B cell (primary cell): Measurements from ENCODE around the gene COLEC12. TPM values are rescaled to one million over a fixed set of nuclear protein-coding genes. Genes with fewer than 3 reads are reported as not detected.

Source experiments
- ATAC-seq: fragments of 200-7000 bp; cut with Tn5 transposase; one replicate; pipeline ENCODE4 v1.10.0; 2021; ENCODE audit warnings: low read depth, mild to moderate bottlenecking, moderate number of reproducible peaks, moderate library complexity
- CTCF ChIA-PET: fragments of 350-600 bp; sonication (Branson Sonifier 250); formaldehyde crosslinking; loops from one replicate; lab custom pipeline; 2021; ENCODE audit warnings: antibody characterized with exemption, inconsistent platforms; lab: Charles Lee
- POLR2A ChIA-PET: fragments of 350-600 bp; sonication (Branson Sonifier 250); formaldehyde crosslinking; loops from one replicate; lab custom pipeline; 2021; ENCODE audit warnings: antibody characterized with exemption; lab: Charles Lee
- DNase-seq: peaks from one replicate; pipeline ENCODE4 v3.0.0; 2013
- H2AFZ ChIP-seq: 2 replicates; pipeline ENCODE4 v1.6.1; 2012; ENCODE audit warnings: mild to moderate bottlenecking, low read depth, low read length; ENCODE audit not compliant: insufficient read depth, poor library complexity, severe bottlenecking
- H3K27ac ChIP-seq, 2 donors: 1 replicate in 1 of 2; 2 replicates in 1 of 2; pipeline ENCODE4 v1.5.1; 2012 to 2013; ENCODE audit warnings: low read length in 2 of 2, mild to moderate bottlenecking in 2 of 2, moderate library complexity in 1 of 2
- H3K27me3 ChIP-seq, 4 experiments: fragments of 200-600 bp in 1 of 4; sonication (generic) in 1 of 4; replicated peaks in 1 of 4; 1 replicate in 2 of 4; 2 replicates in 2 of 4; pipeline versions ENCODE4 v1.6.1 to v1.7.0; 2013 to 2016; ENCODE audit warnings: low read length in 3 of 4, mild to moderate bottlenecking in 2 of 4, mixed read lengths in 1 of 4, moderate library complexity in 1 of 4; ENCODE audit not compliant: insufficient read depth in 4 of 4, control insufficient read depth in 3 of 4; ENCODE audit errors: control extremely low read depth in 1 of 4
- H3K36me3 ChIP-seq, 2 experiments: replicated peaks in 1 of 2; 1 replicate in 1 of 2; 2 replicates in 1 of 2; pipeline versions ENCODE4 v1.6.1 to v1.7.1; 2013; ENCODE audit warnings: low read length in 1 of 2; ENCODE audit not compliant: insufficient read depth in 2 of 2, control insufficient read depth in 1 of 2; ENCODE audit errors: control extremely low read depth in 1 of 2, extremely low read depth in 1 of 2
- H3K4me1 ChIP-seq, 2 donors: fragments of 200-600 bp in 1 of 2; sonication (generic) in 1 of 2; 1 replicate in 1 of 2; 2 replicates in 1 of 2; pipeline versions ENCODE4 v1.5.1 to v1.6.1; 2013 to 2017; ENCODE audit warnings: low read length in 2 of 2; ENCODE audit not compliant: control insufficient read depth in 2 of 2, insufficient read depth in 2 of 2
- H3K4me2 ChIP-seq: replicated peaks from 2 replicates; pipeline ENCODE3; 2012; ENCODE audit warnings: mild to moderate bottlenecking, low read depth, low read length; ENCODE audit not compliant: poor library complexity, severe bottlenecking
- H3K4me3 ChIP-seq, 5 experiments: fragments of 200-600 bp in 1 of 5; sonication (generic) in 1 of 5; 1 replicate in 3 of 5; 2 replicates in 2 of 5; pipeline versions ENCODE4 v1.5.1 to v1.7.0; 2011 to 2016; ENCODE audit warnings: low read length in 4 of 5, mild to moderate bottlenecking in 4 of 5, low read depth in 2 of 5, control low read depth in 1 of 5, moderate library complexity in 1 of 5; ENCODE audit not compliant: insufficient read depth in 1 of 5; ENCODE audit errors: control extremely low read depth in 1 of 5, extremely low read depth in 1 of 5
- H3K79me2 ChIP-seq: fragments of 200-600 bp; sonication (generic); one replicate; pipeline ENCODE4 v1.6.0; 2016; ENCODE audit warnings: low read length; ENCODE audit not compliant: control insufficient read depth, insufficient read depth
- H3K9ac ChIP-seq: fragments of 200-600 bp; sonication (generic); 2 replicates; pipeline ENCODE4 v1.6.1; 2017; ENCODE audit warnings: mild to moderate bottlenecking, low read length, moderate library complexity
- H3K9me3 ChIP-seq, 3 donors: one replicate each; pipeline versions ENCODE4 v1.6.1 to v1.7.1; 2013; ENCODE audit warnings: low read length in 2 of 3; ENCODE audit not compliant: control insufficient read depth in 2 of 3, insufficient read depth in 1 of 3; ENCODE audit errors: control extremely low read depth in 1 of 3
- H4K20me1 ChIP-seq: 2 replicates; pipeline ENCODE4 v1.6.0; 2012; ENCODE audit warnings: mild to moderate bottlenecking, low read length; ENCODE audit not compliant: insufficient read depth, control insufficient read depth, poor library complexity, severe bottlenecking
- H3K27ac Mint-ChIP-seq: one replicate; pipeline ENCODE4 v1.8.0; 2021; ENCODE audit warnings: mixed read lengths
- H3K27me3 Mint-ChIP-seq: one replicate; pipeline ENCODE4 v1.8.0; 2021; ENCODE audit warnings: mixed read lengths
- H3K4me1 Mint-ChIP-seq: one replicate; pipeline ENCODE4 v1.8.0; 2021; ENCODE audit warnings: mixed read lengths
- H3K4me3 Mint-ChIP-seq: one replicate; pipeline ENCODE4 v1.8.0; 2021; ENCODE audit warnings: mixed read lengths
- H3K9me3 Mint-ChIP-seq: one replicate; pipeline ENCODE4 v1.8.0; 2022; ENCODE audit warnings: mixed read lengths; ENCODE audit not compliant: insufficient read depth
- CTCF ChIP-seq: fragments of 200-600 bp; IDR thresholded peaks from one replicate; pipeline ENCODE4 v1.8.0; 2022; ENCODE audit warnings: antibody characterized with exemption, mild to moderate bottlenecking
- EZH2 ChIP-seq: IDR thresholded peaks from 2 replicates; pipeline ENCODE4 v1.6.1; 2012; ENCODE audit warnings: borderline replicate concordance, low read depth, mild to moderate bottlenecking, moderate library complexity, low read length; ENCODE audit not compliant: insufficient read depth, poor library complexity, severe bottlenecking
- WGBS: methylation state at CpG from one replicate; pipeline ENCODE4 v1.1.5; 2013; ENCODE audit warnings: missing lambda C conversion rate; ENCODE audit not compliant: insufficient coverage; 5-methylcytosine and 5-hydroxymethylcytosine counted together
- intact Hi-C: fragments of 100-400 bp; cut with micrococcal nuclease; formaldehyde crosslinking; loops from one replicate; pipeline ENCODE4 v1.10.0; 2022
- polyA plus RNA-seq: library from polyadenylated mRNA; depleted of rRNA; stranded (reverse); fragments of >200 nt; gene quantifications from 2 replicates; pipeline ENCODE4 v1.2.3, GENCODE V29; 2012
- total RNA-seq, 2 donors: library from RNA; stranded (reverse); fragments of 120-200 nt in 1 of 2; gene quantifications; 1 replicate in 1 of 2; 2 replicates in 1 of 2; pipeline versions ENCODE4 v1.2.3 to v1.2.4, GENCODE V29; 2013 to 2022

The COLEC12 gene
- total and polyA plus RNA-seq, 2 donors (not counting 1 experiment from before 2014, with no cell fraction given) = not detected

- TF ChIP-seq CTCF = no peak
- TF ChIP-seq EZH2 = no peak
- ATAC-seq = no peak
- CTCF ChIA-PET = no interaction called here
- Histone ChIP-seq H3K36me3 (no peaks in the 10 kb centered on the region), H4K20me1 (no peaks in the 10 kb centered on the region), H3K9ac (no peak overlapping the region), H3K79me2 (no peaks in the 10 kb centered on the region), H3K27me3 (peaks cover 0 to 3% (median 1%) of the 10 kb centered on the region in 4 experiments), H3K4me3 (no peak overlapping the region), H3K4me2 (no peak overlapping the region), H3K27ac (no peak overlapping the region), H2AFZ (no peak overlapping the region), H3K4me1 (peaks cover 30 to 32% of the 10 kb centered on the region in 2 donors), H3K9me3 (no peaks in the 10 kb centered on the region)
- POLR2A ChIA-PET = no interaction called here
- WGBS = 96% methylated on average over 4 of the region's 5 CpGs
- intact Hi-C loops = no loop called here
- Mint-ChIP-seq H3K27me3 (peaks cover 11% of the 10 kb centered on the region), H3K27ac (no peak overlapping the region), H3K9me3 (no peaks in the 10 kb centered on the region), H3K4me3 (no peak overlapping the region), H3K4me1 (peaks cover 29% of the 10 kb centered on the region)
- DNase-seq = no peak
Observed at GRCh38 chr18:373780-374179, 126.7 kb downstream of the COLEC12 start.

DNA sequence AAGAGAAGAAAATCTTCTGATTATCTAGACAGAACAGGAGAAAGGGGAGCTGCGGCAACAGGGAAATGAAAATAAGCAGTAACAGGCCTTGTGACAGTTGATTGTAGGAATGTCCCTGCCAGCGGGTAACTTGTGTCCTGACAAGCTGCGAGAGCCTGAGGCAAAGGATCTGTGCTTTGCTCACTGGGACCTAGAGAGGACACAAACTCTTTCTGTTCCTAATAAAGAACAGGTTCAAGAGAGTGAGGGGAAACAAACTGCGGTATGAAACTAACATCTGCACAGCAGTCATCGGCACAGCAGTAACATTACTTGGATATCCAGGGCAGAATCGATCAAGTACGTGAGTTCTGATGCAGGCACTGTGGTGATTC, 128.9 kb downstream of the COLEC12 start:
- peaks cover 8% of the 10 kb centered on the region for H3K27me3 Mint-ChIP-seq
- no peak overlapping the region for H3K27ac ChIP-seq
- DNase-seq = no peak
- H3K9me3 ChIP-seq = no peaks in the 10 kb centered on the region
- H3K36me3 ChIP-seq = no peaks in the 10 kb centered on the region
- no peak overlapping the region for H3K4me2 ChIP-seq
- H3K27ac Mint-ChIP-seq = no peak overlapping the region
- peaks cover 30 to 32% of the 10 kb centered on the region in 2 donors for H3K4me1 ChIP-seq
- no peak overlapping the region for H3K4me3 ChIP-seq
- POLR2A ChIA-PET = no interaction called here
- H3K9me3 Mint-ChIP-seq = no peaks in the 10 kb centered on the region
- H3K4me1 Mint-ChIP-seq = peaks cover 29% of the 10 kb centered on the region
- H4K20me1 ChIP-seq = no peaks in the 10 kb centered on the region
- ATAC-seq = no peak
- CTCF ChIA-PET = no interaction called here
- peaks cover 0 to 2% (median under 1%) of the 10 kb centered on the region in 4 experiments for H3K27me3 ChIP-seq
- TF ChIP-seq EZH2 (no peak), CTCF (no peak)
- intact Hi-C loops = no loop called here
- H3K4me3 Mint-ChIP-seq = no peak overlapping the region
- H3K79me2 ChIP-seq = no peaks in the 10 kb centered on the region
- H2AFZ ChIP-seq = no peak overlapping the region
- WGBS = 28% methylated on average over 6 of the region's 7 CpGs
- H3K9ac ChIP-seq = no peak overlapping the region
